Renal cortex interstitium (tissue), 11 donors: ENCODE data around the gene HENMT1. TPM values are rescaled to one million over a fixed set of nuclear protein-coding genes. Genes with fewer than 3 reads are reported as not detected.

ENCODE experiments used
- DNase-seq, 11 donors: peaks; one replicate each; pipeline ENCODE4 v3.0.0-alpha.2; 2013; ENCODE audit warnings: low read depth in 9 of 11, low spot score in 4 of 11; ENCODE audit errors: extremely low read depth in 1 of 11
- polyA plus RNA-seq, 3 donors: library from polyadenylated mRNA; unstranded; fragments of 120-200 nt; gene quantifications; one replicate each; pipeline ENCODE4 v1.2.1, GENCODE V29; 2013; ENCODE audit not compliant: insufficient read length in 3 of 3

Gene HENMT1
- polyA plus RNA-seq, 3 donors: 11.1 to 13.0 (median 11.6) TPM

DNA sequence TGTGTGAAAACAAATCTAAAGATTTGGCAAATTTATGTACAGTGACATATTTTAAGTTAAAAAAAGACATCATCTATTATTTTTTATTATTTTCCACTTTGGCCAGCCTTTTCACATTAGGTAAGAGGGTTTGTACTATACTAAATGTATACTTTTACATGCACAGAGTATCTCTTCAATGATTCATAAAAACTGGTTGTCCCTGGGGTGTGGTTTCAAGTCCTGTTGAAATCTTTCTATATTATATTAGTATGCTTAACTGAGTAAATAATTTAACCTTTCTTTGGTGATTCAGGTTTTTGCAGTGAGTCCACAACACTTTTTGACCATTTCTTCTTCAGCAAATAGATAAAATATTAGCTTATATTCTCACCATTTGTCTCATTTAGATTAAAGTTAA, 55.3 kb downstream of the HENMT1 start:
- no peak for DNase-seq

DNA sequence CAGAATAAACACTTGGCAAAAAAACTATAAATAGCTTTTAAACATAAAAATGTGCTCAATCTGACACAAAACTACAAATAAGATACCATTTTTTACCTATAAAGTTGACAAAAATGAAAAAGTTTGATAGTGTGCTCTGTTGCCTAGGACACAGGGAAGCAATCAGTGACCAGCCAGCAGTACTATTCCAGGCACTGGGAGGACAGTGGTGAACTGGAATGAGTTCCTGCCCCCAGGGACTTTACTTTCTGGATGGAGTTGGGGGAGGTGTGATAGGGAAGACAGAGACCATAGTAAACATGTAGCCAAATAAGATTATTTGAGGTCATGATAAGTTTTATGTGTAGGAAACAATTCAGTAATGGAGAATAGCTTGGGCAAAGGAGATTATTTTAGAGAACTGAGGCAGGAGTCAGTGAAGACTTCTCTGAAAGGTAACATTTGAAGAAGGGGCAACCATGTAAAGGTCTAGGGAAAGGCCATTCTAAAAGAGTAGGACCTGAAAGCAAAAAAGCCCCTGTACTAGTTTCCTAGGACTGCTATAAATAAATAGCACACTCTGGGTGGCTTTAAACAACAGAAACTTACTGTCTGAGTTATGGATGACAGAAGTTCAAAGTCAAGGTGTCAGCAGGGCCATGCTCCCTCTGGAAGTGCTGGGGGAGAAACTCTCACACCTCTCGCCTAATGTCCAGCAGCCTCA, 59.0 kb downstream of the HENMT1 start:
- DNase-seq: no peak

- DNase-seq: no peak
Observed at GRCh38 chr1:108600504-108600903, 60.4 kb downstream of the HENMT1 start.

DNA sequence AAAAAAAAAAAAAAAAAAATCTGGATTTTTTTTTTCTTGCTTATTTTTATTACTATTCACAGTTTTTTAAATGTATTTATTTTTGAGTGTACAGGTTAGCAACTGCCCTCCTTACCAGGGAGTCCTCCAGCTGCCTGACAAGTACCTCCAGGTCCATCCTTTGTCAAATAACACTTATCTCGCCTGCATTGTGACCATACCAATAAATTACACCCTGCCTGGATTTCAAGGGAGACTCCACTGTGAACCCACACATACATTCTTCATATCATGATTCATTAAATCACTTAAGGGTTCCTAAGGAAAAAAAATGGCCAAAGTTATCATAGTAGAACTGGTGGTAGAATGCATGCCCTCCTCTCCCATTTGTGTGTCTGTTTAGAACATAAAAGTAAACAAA, 62.6 kb downstream of the HENMT1 start:
- no peak for DNase-seq

Other genes with a start within 250 kb of the HENMT1 start
- under 1 TPM in 1 of 3 donors, not detected in 2; 0.06 TPM for gene NBPF6, start 210.8 kb downstream of the HENMT1 start, polyA plus RNA-seq
- 10 to 100 TPM; 15.7 to 18.3 (median 17.8) TPM for gene EEIG2, start 101.0 kb downstream of the HENMT1 start, polyA plus RNA-seq
- 10 to 100 TPM; 65.8 to 90.6 (median 77.8) TPM for gene PRPF38B, start 31.2 kb upstream of the HENMT1 start, polyA plus RNA-seq
- under 1 TPM in 1 of 3 donors, not detected in 2; 0.08 TPM for gene FNDC7, start 51.8 kb upstream of the HENMT1 start, polyA plus RNA-seq
- 10 to 100 TPM; 56.6 to 78.5 (median 67.5) TPM for gene STXBP3, start 85.6 kb upstream of the HENMT1 start, polyA plus RNA-seq
- gene AKNAD1, start 196.0 kb upstream of the HENMT1 start, polyA plus RNA-seq: under 1 TPM in 1 of 3 donors, not detected in 2; 0.23 TPM
- gene GPSM2, start 215.9 kb upstream of the HENMT1 start, polyA plus RNA-seq: 10 to 100 TPM; 18.7 to 20.0 (median 19.2) TPM